Activated naive CD8-positive, alpha-beta T cell treated with anti-CD3 and anti-CD28 coated beads, Interleukin-2, amount 50 U/mL, for 24 hours (primary cell): Measurements from ENCODE around the gene DLG5.

Experiments
- ATAC-seq: fragments of 150-1000 bp; cut with Tn5 transposase; one replicate; pipeline ENCODE4 v1.10.0; 2021
- DNase-seq: peaks from one replicate; pipeline ENCODE4 v3.0.0; 2021
- H3K27ac Mint-ChIP-seq: one replicate; pipeline ENCODE4 v1.8.0; 2021; ENCODE audit warnings: mild to moderate bottlenecking, mixed read lengths
- H3K27me3 Mint-ChIP-seq: one replicate; pipeline ENCODE4 v1.8.0; 2021; ENCODE audit warnings: mixed read lengths
- H3K36me3 Mint-ChIP-seq: one replicate; pipeline ENCODE4 v1.8.0; 2021; ENCODE audit warnings: low read depth, mixed read lengths
- H3K4me1 Mint-ChIP-seq: one replicate; pipeline ENCODE4 v1.8.0; 2021; ENCODE audit warnings: mixed read lengths
- H3K4me3 Mint-ChIP-seq: one replicate; pipeline ENCODE4 v1.8.0; 2021; ENCODE audit warnings: mild to moderate bottlenecking, moderate library complexity, mixed read lengths
- H3K9me3 Mint-ChIP-seq: one replicate; pipeline ENCODE4 v1.8.0; 2021; ENCODE audit warnings: mixed read lengths

DLG5 gene

DNA sequence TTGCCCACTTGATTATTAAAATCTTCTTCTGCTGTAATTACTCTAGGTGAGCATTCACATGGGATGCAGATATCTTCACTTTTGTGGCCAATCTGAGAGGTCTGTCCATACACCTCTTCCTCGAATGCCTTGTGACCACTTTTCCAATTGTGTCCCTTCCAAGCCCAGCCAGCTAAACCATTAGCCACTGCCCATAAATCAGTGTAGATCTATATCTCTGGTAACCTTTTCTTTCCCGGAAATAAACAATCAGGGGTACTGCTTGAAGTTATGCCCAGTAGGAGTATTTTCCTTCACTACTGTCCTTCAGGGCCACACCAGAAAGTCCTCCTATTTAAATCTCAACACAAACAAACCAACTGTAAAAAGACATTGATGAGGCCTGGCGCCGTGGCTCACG is 184.4 kb downstream of the DLG5 start:
- no peak for ATAC-seq
- Mint-ChIP-seq H3K36me3 (peaks cover 3% of the 10 kb centered on the region), H3K27ac (no peak overlapping the region)

DNA sequence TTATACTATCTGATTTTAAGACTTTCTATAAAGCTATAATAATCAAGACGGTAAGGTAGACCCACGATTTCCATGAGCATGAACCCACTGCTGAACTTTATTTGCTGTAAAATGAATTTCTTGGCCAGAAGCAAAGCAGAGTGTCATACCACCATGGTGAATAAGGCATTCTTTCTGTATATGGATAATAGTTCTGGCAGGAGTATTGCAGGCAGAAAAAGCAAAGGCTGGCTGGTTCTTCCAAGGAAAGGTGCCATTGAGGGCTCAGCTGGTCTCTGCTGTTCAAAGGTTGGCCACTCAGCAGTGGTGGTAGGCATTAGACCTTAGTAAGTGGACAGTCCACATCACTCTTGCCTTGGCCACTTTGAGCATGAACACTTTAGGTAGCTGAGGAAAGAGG is 184.8 kb downstream of the DLG5 start:
- peaks cover 3% of the 10 kb centered on the region for H3K36me3 Mint-ChIP-seq
- peaks cover 33% of the 10 kb centered on the region for H3K9me3 Mint-ChIP-seq
- ATAC-seq (no peak), DNase-seq (no peak)
- H3K27me3 Mint-ChIP-seq = peaks cover 15% of the 10 kb centered on the region
- no peak overlapping the region for H3K4me3 Mint-ChIP-seq
- H3K27ac Mint-ChIP-seq = no peak overlapping the region
- no peaks in the 10 kb centered on the region for H3K4me1 Mint-ChIP-seq

More for the DNA sequence above, 184.4 kb downstream of the DLG5 start:
- Mint-ChIP-seq H3K4me3 (no peak overlapping the region), H3K9me3 (peaks cover 29% of the 10 kb centered on the region), H3K27me3 (peaks cover 15% of the 10 kb centered on the region), H3K4me1 (no peaks in the 10 kb centered on the region)
- DNase-seq = no peak
